ENCODE measurements around the gene WDR4.
"Not testable (repeated sequence)": the region's sequence is repeated elsewhere in the genome, so short reads cannot be mapped to it uniquely, and the experiment has no call there.

WDR4 gene

GRCh38 chr21:42921927-42922326 lies 42.6 kb upstream of the WDR4 start:
- DNase-seq (ENCODE audit: low read depth), result no peak
- TF ChIP-seq CTCF (IDR thresholded peaks at IDR 0.05; ENCODE audit: insufficient read depth, low read depth, low read length, missing control alignments), result no peak
- no peak overlapping the region for H3K4me3 ChIP-seq (ENCODE audit: low read depth, low read length)

DNA sequence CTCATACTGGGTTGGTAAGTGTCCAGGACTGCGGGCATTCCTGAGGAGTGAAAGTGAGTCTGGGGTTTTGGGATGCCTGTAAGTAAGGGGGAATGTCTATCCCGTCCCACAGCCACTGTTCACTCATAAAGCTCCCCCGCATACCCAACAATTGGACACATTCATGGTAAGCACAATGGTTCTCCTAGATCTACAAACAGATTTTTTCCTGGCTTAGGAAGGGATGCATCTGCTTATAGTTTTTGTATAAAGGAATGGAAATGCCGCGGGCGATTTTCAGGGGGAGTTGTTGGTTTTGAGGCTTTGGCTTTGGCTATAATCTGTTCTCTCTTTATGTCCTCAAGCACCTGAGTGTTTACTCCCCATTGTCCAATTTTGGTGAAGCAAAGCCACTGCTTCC lies 39.0 kb upstream of the WDR4 start:
- no peak for TF ChIP-seq CTCF (IDR thresholded peaks at IDR 0.05; ENCODE audit: insufficient read depth, low read depth, low read length, missing control alignments)
- H3K4me3 ChIP-seq (ENCODE audit: low read depth, low read length), result no peak overlapping the region
- DNase-seq (ENCODE audit: low read depth), result no peak

GRCh38 chr21:42913476-42913875 lies 34.1 kb upstream of the WDR4 start:
- DNase-seq (ENCODE audit: low read depth), result no peak
- no peak for TF ChIP-seq CTCF (IDR thresholded peaks at IDR 0.05; ENCODE audit: insufficient read depth, low read depth, low read length, missing control alignments)
- no peak overlapping the region for H3K4me3 ChIP-seq (ENCODE audit: low read depth, low read length)

DNA sequence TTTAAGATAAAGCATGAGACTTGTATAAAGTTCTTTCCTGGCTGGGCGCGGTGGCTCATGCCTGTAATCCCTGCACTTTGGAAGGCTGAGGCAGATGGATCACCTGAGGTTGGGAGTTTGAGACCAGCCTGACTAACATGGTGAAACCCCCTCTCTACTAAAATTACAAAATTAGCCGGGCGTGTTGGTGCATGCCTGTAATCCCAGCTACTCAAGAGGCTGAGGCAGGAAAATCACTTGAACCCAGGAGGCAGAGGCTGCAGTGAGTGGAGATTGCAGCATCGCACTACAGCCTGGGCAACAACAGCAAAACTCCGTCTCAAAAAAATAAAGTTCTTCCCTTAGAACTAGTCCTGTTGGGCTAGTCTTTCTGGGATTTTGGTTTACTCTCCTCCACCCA lies 32.6 kb upstream of the WDR4 start:
- not testable (repeated sequence) for DNase-seq (ENCODE audit: low read depth); H3K4me3 ChIP-seq (ENCODE audit: low read depth, low read length)

- not testable (repeated sequence) for DNase-seq (ENCODE audit: low read depth); H3K4me3 ChIP-seq (ENCODE audit: low read depth, low read length)
These were observed 29.1 kb upstream of the WDR4 start for GRCh38 chr21:42908484-42908883.

- DNase-seq (ENCODE audit: low read depth), result no peak
- H3K4me3 ChIP-seq (ENCODE audit: low read depth, low read length), result no peak overlapping the region
- TF ChIP-seq CTCF (IDR thresholded peaks at IDR 0.05; ENCODE audit: insufficient read depth, low read depth, low read length, missing control alignments), result no peak
These were observed 26.9 kb upstream of the WDR4 start for GRCh38 chr21:42906233-42906632.

DNA sequence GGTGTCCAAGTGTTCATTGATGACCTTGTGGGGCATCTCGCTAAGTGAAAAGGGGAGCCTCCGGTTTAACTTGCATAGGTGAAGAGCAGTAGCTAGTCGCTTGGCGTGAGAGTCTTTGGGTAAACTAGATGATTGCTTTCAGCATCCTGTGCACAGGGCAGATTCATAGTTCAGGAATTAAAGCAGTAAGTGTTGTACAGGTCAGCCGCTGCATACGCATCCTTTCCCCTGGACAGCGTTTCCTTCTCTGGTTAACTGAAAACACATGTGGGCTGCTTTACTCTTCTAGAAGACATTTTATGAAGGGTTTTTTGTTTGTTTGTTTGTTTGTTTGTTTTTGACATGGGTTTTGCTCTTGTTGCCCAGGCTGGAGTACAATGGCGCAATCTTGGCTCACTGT lies 25.9 kb upstream of the WDR4 start:
- TF ChIP-seq CTCF (IDR thresholded peaks at IDR 0.05; ENCODE audit: insufficient read depth, low read depth, low read length, missing control alignments), result no peak
- H3K4me3 ChIP-seq (ENCODE audit: low read depth, low read length), result no peak overlapping the region
- DNase-seq (ENCODE audit: low read depth), result no peak

DNA sequence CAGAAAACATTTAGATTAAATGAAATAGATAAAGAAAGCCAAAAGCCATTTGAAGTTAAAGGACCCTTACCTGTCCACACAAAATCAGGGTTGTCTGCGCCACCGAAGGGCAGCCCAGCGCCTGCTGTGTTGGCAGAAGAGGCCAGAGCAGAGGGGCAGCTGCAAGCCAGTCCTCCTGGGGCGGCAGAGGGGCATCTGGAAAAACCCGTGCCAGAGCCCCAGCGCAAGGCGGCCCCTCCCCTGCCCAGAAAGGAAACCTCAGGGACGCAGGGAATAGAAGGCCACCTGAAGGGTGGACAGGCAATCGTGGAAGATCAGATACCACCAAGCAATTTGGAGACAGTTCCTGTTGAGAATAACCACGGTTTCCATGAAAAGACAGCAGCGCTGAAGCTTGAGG lies 24.5 kb upstream of the WDR4 start:
- DNase-seq (ENCODE audit: low read depth), result no peak
- no peak for TF ChIP-seq CTCF (IDR thresholded peaks at IDR 0.05; ENCODE audit: insufficient read depth, low read depth, low read length, missing control alignments)
- no peak overlapping the region for H3K4me3 ChIP-seq (ENCODE audit: low read depth, low read length)

Data from GM12865 (cell line).